Measurements from ENCODE around the gene LYL1. TPM values are rescaled to one million over a fixed set of nuclear protein-coding genes. Genes with fewer than 3 reads are reported as not detected.

Gene LYL1
- total and polyA plus RNA-seq, 9 of the 15 experiments (the other 6 are each of a cell fraction or from before 2014, with no cell fraction given): 1.3 to 266 (median 34.0) TPM

- no peak for TF ChIP-seq ZNF740 (CRISPR knock-in tag; IDR thresholded peaks at IDR 0.05)
- TF ChIP-seq ZNF740 (tag; IDR thresholded peaks at IDR 0.05): peak in 1 of 2 experiments; percentile 67; a peak in 1 of 4 replicates
- TF ChIP-seq ARHGAP35 (IDR thresholded peaks at IDR 0.05; ENCODE audit: partially characterized antibody): no peak
- TF ChIP-seq PTTG1 (tag; IDR thresholded peaks at IDR 0.05; ENCODE audit: low read depth): no peak
- no peak for TF ChIP-seq POLR2H (tag; IDR thresholded peaks at IDR 0.05; ENCODE audit: low read depth)
- TF ChIP-seq EP300 (IDR thresholded peaks at IDR 0.05; ENCODE audit: low read length): peak; percentile 34; the same call in 1 of the 2 replicates
- TF ChIP-seq TAF1 (IDR thresholded peaks at IDR 0.05; ENCODE audit: control insufficient read depth, extremely low read depth, insufficient read depth, low read length, severe bottlenecking): peak; percentile 51
- TF ChIP-seq MED1 (CRISPR knock-in tag; IDR thresholded peaks at IDR 0.05; ENCODE audit: borderline replicate concordance): no peak
- TF ChIP-seq ZNF24 (IDR thresholded peaks at IDR 0.05): no peak
- TF ChIP-seq HMG20B (CRISPR knock-in tag; IDR thresholded peaks at IDR 0.05): no peak
- TF ChIP-seq NR1H2 (CRISPR knock-in tag; IDR thresholded peaks at IDR 0.05): no peak
- TF ChIP-seq DDX20 (tag; IDR thresholded peaks at IDR 0.05; ENCODE audit: low read depth): no peak
- no peak for TF ChIP-seq SP2 (IDR thresholded peaks at IDR 0.05; ENCODE audit: extremely low read depth, low read depth, low read length, poor library complexity, severe bottlenecking)
- no peak for TF ChIP-seq HNRNPLL (IDR thresholded peaks at IDR 0.05; ENCODE audit: low read depth, low read length, poor library complexity, severe bottlenecking)
- no peak for TF ChIP-seq KLF1 (tag; IDR thresholded peaks at IDR 0.05)
- no peak for TF ChIP-seq KAT2B (IDR thresholded peaks at IDR 0.05; ENCODE audit: low read depth, low read length)
- peak; percentile 81 for TF ChIP-seq RNF2 (IDR thresholded peaks at IDR 0.05)
- no peak for TF ChIP-seq HINFP (tag; conservative IDR thresholded peaks at IDR 0.05; ENCODE audit: low read depth)
- TF ChIP-seq ATF2 (CRISPR knock-in tag; IDR thresholded peaks at IDR 0.05): no peak
- TF ChIP-seq POLR3G (IDR thresholded peaks at IDR 0.05; ENCODE audit: extremely low read depth, insufficient read length, insufficient replicate concordance): no peak
- no peak for TF ChIP-seq ZNF445 (CRISPR knock-in tag; IDR thresholded peaks at IDR 0.05; ENCODE audit: low read depth)
- no peak for TF ChIP-seq SIN3B (IDR thresholded peaks at IDR 0.05; ENCODE audit: low read depth)
- TF ChIP-seq ZNF586 (CRISPR knock-in tag; conservative IDR thresholded peaks at IDR 0.05): no peak
- TF ChIP-seq ZBTB7A (IDR thresholded peaks at IDR 0.05; ENCODE audit: borderline replicate concordance, control insufficient read depth, low read depth, low read length): peak; percentile 84; the same call in 1 of the 2 replicates
Observed at GRCh38 chr19:13118424-13119193, 16.0 kb upstream of the LYL1 start (continued).

Measured in K562 (cell line).